K562 treated with DMSO at 1 percent for 12 hours (cell line): Measurements from ENCODE around the gene TLCD4. TPM values are rescaled to one million over a fixed set of nuclear protein-coding genes. Genes with fewer than 3 reads are reported as not detected.

Source experiments
- total RNA-seq: library from RNA; unstranded; fragments of 300-600 nt; gene quantifications from 2 replicates; pipeline ENCODE4 v1.2.3, GENCODE V29; 2022; ENCODE audit not compliant: insufficient read depth

TLCD4 gene, protein sequence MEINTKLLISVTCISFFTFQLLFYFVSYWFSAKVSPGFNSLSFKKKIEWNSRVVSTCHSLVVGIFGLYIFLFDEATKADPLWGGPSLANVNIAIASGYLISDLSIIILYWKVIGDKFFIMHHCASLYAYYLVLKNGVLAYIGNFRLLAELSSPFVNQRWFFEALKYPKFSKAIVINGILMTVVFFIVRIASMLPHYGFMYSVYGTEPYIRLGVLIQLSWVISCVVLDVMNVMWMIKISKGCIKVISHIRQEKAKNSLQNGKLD
- 3.2 and 10.0 TPM in 2 replicates for total RNA-seq

GRCh38 chr1:95117207-95118066 is at the start of gene TLCD4:
TSS of gene TLCD4 (plus strand) at chr1:95117355. CDS start at chr1:95143902, 26,547 bp downstream.

GRCh38 chr1:95072532-95073419 is 44.4 kb upstream of the TLCD4 start, which contains the start of gene ALG14:
TSS of gene ALG14 (minus strand) at chr1:95072951. CDS start at chr1:95072898, 53 bp downstream.

Other genes starting within 250 kb of the TLCD4 start
- gene CNN3, start 190.2 kb upstream of the TLCD4 start, total RNA-seq: not detected in 2 replicates
- gene ALG14, start 44.4 kb upstream of the TLCD4 start, total RNA-seq: 0.25 and 0.28 TPM in 2 replicates
- gene RWDD3, start 116.9 kb downstream of the TLCD4 start, total RNA-seq: 14.4 and 15.1 TPM in 2 replicates